ENCODE results near the gene HOXC6. TPM values are rescaled to one million over a fixed set of nuclear protein-coding genes. Genes with fewer than 3 reads are reported as not detected.

Gene HOXC6
- total and polyA plus RNA-seq, 2 experiments from 2014 or later = not detected

GRCh38 chr12:54036620-54037359 is 8.6 kb downstream of the HOXC6 start:
- Histone ChIP-seq H3K27me3 (ENCODE audit: insufficient read depth) (peaks cover 100% of the 10 kb centered on the region), H3K4me3 (no peak overlapping the region), H3K36me3 (ENCODE audit: insufficient read depth) (no peaks in the 10 kb centered on the region), H3K27ac (ENCODE audit: low read depth) (no peak overlapping the region), H4K20me1 (replicated peaks; ENCODE audit: insufficient read depth) (peaks cover 43% of the 10 kb centered on the region), H3K9me2 (ENCODE audit: insufficient read depth) (no peaks in the 10 kb centered on the region), H3K79me2 (replicated peaks; ENCODE audit: insufficient read depth) (no peaks in the 10 kb centered on the region), H3F3A (replicated peaks; ENCODE audit: low read depth) (peaks cover 21% of the 10 kb centered on the region; the same call in 1 of the 2 replicates), H2AFZ (no peak overlapping the region), H3K4me1 (ENCODE audit: insufficient read depth) (peaks cover 21% of the 10 kb centered on the region; the same call in 1 of the 2 replicates), H3K4me2 (no peak overlapping the region)
- H3K9me3 Mint-ChIP-seq = peaks cover 7% of the 10 kb centered on the region; the same call in 2 of the 3 replicates
- no peak overlapping the region for H3K4me3 Mint-ChIP-seq
- DNase-seq (ENCODE audit: low spot score) = peak; percentile 38
- H3K4me1 Mint-ChIP-seq = peaks cover 15% of the 10 kb centered on the region
- peak; percentile 3; the same call in 2 of the 3 replicates for ATAC-seq
- TF ChIP-seq NANOG (IDR thresholded peaks at IDR 0.05; ENCODE audit: borderline replicate concordance) (no peak), EZH2 (IDR thresholded peaks at IDR 0.05; ENCODE audit: low read depth, unreplicated experiment) (peak; percentile 78)
- H3K27ac Mint-ChIP-seq = no peak overlapping the region
- no peaks in the 10 kb centered on the region; the same call in 2 of the 3 replicates for H3K36me3 Mint-ChIP-seq (ENCODE audit: low read depth)
- H3K27me3 Mint-ChIP-seq (ENCODE audit: insufficient read depth, low read depth, poor library complexity) = peaks cover 97% of the 10 kb centered on the region

- Histone ChIP-seq H3K27me3 (ENCODE audit: insufficient read depth) (peaks cover 100% of the 10 kb centered on the region), H3K27ac (ENCODE audit: low read depth) (no peak overlapping the region), H4K20me1 (replicated peaks; ENCODE audit: insufficient read depth) (peaks cover 41% of the 10 kb centered on the region), H3K4me2 (no peak overlapping the region), H3K79me2 (replicated peaks; ENCODE audit: insufficient read depth) (no peaks in the 10 kb centered on the region), H3K4me3 (no peak overlapping the region), H2AFZ (no peak overlapping the region), H3K9me2 (ENCODE audit: insufficient read depth) (no peaks in the 10 kb centered on the region), H3F3A (replicated peaks; ENCODE audit: low read depth) (peaks cover 19% of the 10 kb centered on the region; the same call in 1 of the 2 replicates), H3K4me1 (ENCODE audit: insufficient read depth) (peaks cover 21% of the 10 kb centered on the region; the same call in 1 of the 2 replicates), H3K36me3 (ENCODE audit: insufficient read depth) (no peaks in the 10 kb centered on the region)
- ATAC-seq (no peak), DNase-seq (ENCODE audit: low spot score) (peak; percentile 1)
- no peak overlapping the region for H3K27ac Mint-ChIP-seq
- H3K27me3 Mint-ChIP-seq (ENCODE audit: insufficient read depth, low read depth, poor library complexity) = peaks cover 97% of the 10 kb centered on the region
- TF ChIP-seq NANOG (IDR thresholded peaks at IDR 0.05; ENCODE audit: borderline replicate concordance) = no peak
- TF ChIP-seq POLR2AphosphoS5 (IDR thresholded peaks at IDR 0.05; ENCODE audit: low read depth) = no peak
- TF ChIP-seq JUNB (IDR thresholded peaks at IDR 0.05; ENCODE audit: unreplicated experiment) = no peak
- no peak for TF ChIP-seq CREB1 (CRISPR knock-in tag; IDR thresholded peaks at IDR 0.05; ENCODE audit: low read depth)
- TF ChIP-seq CTCF (conservative IDR thresholded peaks at IDR 0.05; ENCODE audit: low read depth in 2 of 2) = no peak
- peak; percentile 75 for TF ChIP-seq EZH2 (IDR thresholded peaks at IDR 0.05; ENCODE audit: low read depth, unreplicated experiment)
- TF ChIP-seq ZNF462 (CRISPR knock-in tag; IDR thresholded peaks at IDR 0.05) = no peak
- TF ChIP-seq ZNF331 (CRISPR knock-in tag; IDR thresholded peaks at IDR 0.05; ENCODE audit: low read depth) = no peak
- peaks cover 15% of the 10 kb centered on the region for H3K4me1 Mint-ChIP-seq
- no peak overlapping the region; the same call in 2 of the 3 replicates for H3K4me3 Mint-ChIP-seq
- H3K36me3 Mint-ChIP-seq (ENCODE audit: low read depth) = no peaks in the 10 kb centered on the region; the same call in 2 of the 3 replicates
- H3K9me3 Mint-ChIP-seq = peaks cover 7% of the 10 kb centered on the region; the same call in 2 of the 3 replicates
Measured at GRCh38 chr12:54037360-54038283, 9.4 kb downstream of the HOXC6 start.

All from GM23338 (cell line).